Lung (tissue), 12 donors: Measurements from ENCODE around the gene RBPMS2. TPM values are rescaled to one million over a fixed set of nuclear protein-coding genes. Genes with fewer than 3 reads are reported as not detected.

Experiments
- ATAC-seq: fragments of 200-7000 bp; cut with Tn5 transposase; one replicate; pipeline ENCODE4 v1.9.1; 2020; ENCODE audit warnings: moderate number of reproducible peaks; ENCODE audit not compliant: insufficient read depth, low FRiP score
- DNase-seq, 3 donors: peaks; one replicate each; pipeline ENCODE4 v3.0.0-alpha.2; 2013 to 2017
- H3K27ac ChIP-seq, 2 donors: one replicate each; pipeline ENCODE4 v1.5.1; 2013; ENCODE audit warnings: mild to moderate bottlenecking in 2 of 2, moderate library complexity in 2 of 2, control low read depth in 1 of 2, inconsistent platforms in 1 of 2, low read depth in 1 of 2, low read length in 1 of 2
- H3K27me3 ChIP-seq, 3 donors: one replicate each; pipeline ENCODE4 v1.5.1; 2013; ENCODE audit warnings: low read length in 2 of 3; ENCODE audit not compliant: control insufficient read depth in 3 of 3, insufficient read depth in 3 of 3
- H3K36me3 ChIP-seq, 4 donors: one replicate each; pipeline ENCODE4 v1.5.1; 2013; ENCODE audit warnings: low read length in 4 of 4, mild to moderate bottlenecking in 1 of 4, moderate library complexity in 1 of 4; ENCODE audit not compliant: control insufficient read depth in 4 of 4, insufficient read depth in 4 of 4
- H3K4me1 ChIP-seq, 5 donors: one replicate each; pipeline ENCODE4 v1.5.1; 2013; ENCODE audit warnings: low read length in 5 of 5, mild to moderate bottlenecking in 2 of 5, moderate library complexity in 1 of 5; ENCODE audit not compliant: control insufficient read depth in 5 of 5, insufficient read depth in 5 of 5
- H3K4me3 ChIP-seq: one replicate; pipeline ENCODE4 v1.5.1; 2013; ENCODE audit warnings: mild to moderate bottlenecking, control low read depth, moderate library complexity
- H3K9ac ChIP-seq, 2 donors: one replicate each; pipeline ENCODE4 v1.5.1; 2013; ENCODE audit warnings: low read length in 2 of 2, control low read depth in 1 of 2; ENCODE audit not compliant: insufficient read depth in 1 of 2
- H3K9me3 ChIP-seq, 4 donors: one replicate each; pipeline ENCODE4 v1.5.1; 2013; ENCODE audit warnings: low read length in 3 of 4, mild to moderate bottlenecking in 1 of 4, moderate library complexity in 1 of 4; ENCODE audit not compliant: control insufficient read depth in 4 of 4, insufficient read depth in 3 of 4
- CTCF ChIP-seq: IDR thresholded peaks from 2 replicates; pipeline ENCODE4 v1.5.1; 2012; ENCODE audit warnings: mild to moderate bottlenecking; ENCODE audit errors: control extremely low read depth, extremely low read depth
- WGBS, 2 donors: extraction: QIAGEN DNeasy Blood & Tissue Kit; methylation state at CpG; one replicate each; pipeline ENCODE4 v1.1.7; 2013; 5-methylcytosine and 5-hydroxymethylcytosine counted together
- polyA plus RNA-seq, 2 donors: library from polyadenylated mRNA; stranded (reverse); fragments of 200-250 nt; gene quantifications; one replicate each; pipeline ENCODE4 v1.2.1, GENCODE V29; 2013
- total RNA-seq, 2 donors: library from RNA; depleted of rRNA in 1 of 2; stranded (reverse); fragments of >200 nt in 1 of 2; gene quantifications; one replicate each; pipeline ENCODE4 v1.2.1, GENCODE V29; 2014 to 2021
- donor health status: control.
- donor health status: control.
- donor health status: Bipolar disorder and iron deficiency.
- donor health status: healthy.
- donor health status: DM: yes; HTN: yes; CAD: no.

The RBPMS2 gene
- total and polyA plus RNA-seq, 4 donors = 0.68 to 3.9 (median 2.3) TPM

GRCh38 chr15:64808785-64809453 lies 33.5 kb upstream of the RBPMS2 start:
- no peak for DNase-seq
- ATAC-seq = no peak
- H3K9me3 ChIP-seq = no peaks in the 10 kb centered on the region
- no peak overlapping the region for H3K9ac ChIP-seq
- H3K36me3 ChIP-seq = no peaks in the 10 kb centered on the region
- no peak for TF ChIP-seq CTCF
- no peak overlapping the region for H3K4me3 ChIP-seq
- H3K27me3 ChIP-seq = no peaks in the 10 kb centered on the region
- H3K27ac ChIP-seq = no peak overlapping the region
- peaks cover 0 to 10% (median 0%) of the 10 kb centered on the region in 5 donors for H3K4me1 ChIP-seq
- WGBS, 2 donors = 76 to 80% methylated on average over 10 of the region's 10 CpGs

- ATAC-seq = no peak
- Histone ChIP-seq H3K27me3 (no peaks in the 10 kb centered on the region), H3K36me3 (no peaks in the 10 kb centered on the region), H3K27ac (no peak overlapping the region), H3K4me3 (no peak overlapping the region), H3K4me1 (peaks cover 0 to 7% (median 0%) of the 10 kb centered on the region in 5 donors), H3K9me3 (no peaks in the 10 kb centered on the region), H3K9ac (no peak overlapping the region)
- WGBS, 2 donors = 78 to 86% methylated on average over 6 of the region's 6 CpGs
- no peak for DNase-seq
- no peak for TF ChIP-seq CTCF
Measured at GRCh38 chr15:64807751-64808222, 32.4 kb upstream of the RBPMS2 start.

GRCh38 chr15:64807051-64807749 lies 31.8 kb upstream of the RBPMS2 start:
- Histone ChIP-seq H3K4me3 (no peak overlapping the region), H3K4me1 (peaks cover 0 to 10% (median 0%) of the 10 kb centered on the region in 5 donors), H3K9ac (no peak overlapping the region), H3K9me3 (no peaks in the 10 kb centered on the region), H3K36me3 (no peaks in the 10 kb centered on the region), H3K27me3 (no peaks in the 10 kb centered on the region), H3K27ac (no peak overlapping the region)
- no peak for ATAC-seq
- WGBS, 2 donors = 80 to 88% methylated on average over 13 of the region's 13 CpGs
- no peak for DNase-seq
- TF ChIP-seq CTCF = no peak
